8988T (cell line): Measurements from ENCODE around the gene ATP1B4.
"Not testable (repeated sequence)": the region's sequence is repeated elsewhere in the genome, so short reads cannot be mapped to it uniquely, and the experiment has no call there.

Experiments used
- DNase-seq: peaks from one replicate; pipeline ENCODE4 v3.0.0; 2011

Gene ATP1B4

GRCh38 chrX:120361764-120362305 is at the start of gene ATP1B4:
ATP1B4 (plus strand) TSS chrX:120362089; CDS start chrX:120362169, 80 bp downstream.
- DNase-seq: no peak

GRCh38 chrX:120315776-120316175 is 46.1 kb upstream of the ATP1B4 start:
- DNase-seq: no peak

- DNase-seq: no peak
Measured at GRCh38 chrX:120316587-120317283, 45.2 kb upstream of the ATP1B4 start.

- no peak for DNase-seq
Measured at GRCh38 chrX:120318411-120318810, 43.5 kb upstream of the ATP1B4 start.

- no peak for DNase-seq
Measured at GRCh38 chrX:120321520-120322281, 40.2 kb upstream of the ATP1B4 start.

GRCh38 chrX:120331116-120331515 is 30.8 kb upstream of the ATP1B4 start:
- no peak for DNase-seq

GRCh38 chrX:120332394-120332793 is 29.5 kb upstream of the ATP1B4 start:
- DNase-seq: no peak

- DNase-seq: no peak
Measured at GRCh38 chrX:120334151-120334550, 27.7 kb upstream of the ATP1B4 start.

- no peak for DNase-seq
Measured at GRCh38 chrX:120334603-120335002, 27.3 kb upstream of the ATP1B4 start.

- no peak for DNase-seq
Measured at GRCh38 chrX:120335289-120335688, 26.6 kb upstream of the ATP1B4 start.

- no peak for DNase-seq
Measured at GRCh38 chrX:120336899-120337298, 25.0 kb upstream of the ATP1B4 start.

- DNase-seq: not testable (repeated sequence)
Measured at GRCh38 chrX:120344566-120344965, 17.3 kb upstream of the ATP1B4 start.

- no peak for DNase-seq
Measured at GRCh38 chrX:120350450-120351138, 11.3 kb upstream of the ATP1B4 start.

- DNase-seq: no peak
Measured at GRCh38 chrX:120356084-120356483, 5.8 kb upstream of the ATP1B4 start.

- DNase-seq: no peak
Measured at GRCh38 chrX:120357186-120357585, 4.7 kb upstream of the ATP1B4 start.

GRCh38 chrX:120358737-120359456 is 3.0 kb upstream of the ATP1B4 start:
- DNase-seq: no peak

GRCh38 chrX:120365320-120365719 is 3.4 kb downstream of the ATP1B4 start:
- no peak for DNase-seq

- no peak for DNase-seq
Measured at GRCh38 chrX:120365968-120366367, 4.1 kb downstream of the ATP1B4 start.

- no peak for DNase-seq
Measured at GRCh38 chrX:120366794-120367193, 4.9 kb downstream of the ATP1B4 start.

GRCh38 chrX:120367402-120368109 is 5.7 kb downstream of the ATP1B4 start:
- no peak for DNase-seq

- no peak for DNase-seq
Measured at GRCh38 chrX:120372667-120373370, 10.9 kb downstream of the ATP1B4 start.
